ENCODE measurements around the gene PRRG4. TPM values are rescaled to one million over a fixed set of nuclear protein-coding genes. Genes with fewer than 3 reads are reported as not detected.

Gene PRRG4
- total and polyA plus RNA-seq, 2 of the 13 experiments (the other 11 are each of a cell fraction or from before 2014, with no cell fraction given) = 0.24 to 0.95 TPM

- TF ChIP-seq ZEB1 (IDR thresholded peaks at IDR 0.05; ENCODE audit: insufficient replicate concordance, low read depth) (peak; percentile 70), MEIS2 (CRISPR knock-in tag; IDR thresholded peaks at IDR 0.05) (0 out of 2 replicates have a peak, but pooled peaks have one; percentile 32), SUZ12 (IDR thresholded peaks at IDR 0.05; ENCODE audit: low read depth, low read length) (no peak), ARNT2 (CRISPR knock-in tag; IDR thresholded peaks at IDR 0.05; ENCODE audit: low read depth) (peak; percentile 52; the same call in 1 of the 2 replicates), ZBTB44 (CRISPR knock-in tag; IDR thresholded peaks at IDR 0.05) (no peak), PTBP1 (IDR thresholded peaks at IDR 0.05; ENCODE audit: low read depth, low read length, poor library complexity, severe bottlenecking) (no peak), CCDC6 (CRISPR knock-in tag; IDR thresholded peaks at IDR 0.05) (peak; percentile 51; the same call in 1 of the 2 replicates), GABPB1 (CRISPR knock-in tag; IDR thresholded peaks at IDR 0.05) (peak; percentile 43; the same call in 1 of the 2 replicates), ZNF616 (CRISPR knock-in tag; IDR thresholded peaks at IDR 0.05; ENCODE audit: low read depth) (0 out of 2 replicates have a peak, but pooled peaks have one; percentile 18), KAT7 (CRISPR knock-in tag; IDR thresholded peaks at IDR 0.05; ENCODE audit: borderline replicate concordance) (0 out of 2 replicates have a peak, but pooled peaks have one; percentile 36), ZNF432 (CRISPR knock-in tag; IDR thresholded peaks at IDR 0.05; ENCODE audit: borderline replicate concordance) (no peak), KDM3A (CRISPR knock-in tag; IDR thresholded peaks at IDR 0.05; ENCODE audit: low read depth) (no peak), ZNF383 (CRISPR knock-in tag; IDR thresholded peaks at IDR 0.05; ENCODE audit: borderline replicate concordance) (no peak), GTF2F1 (IDR thresholded peaks at IDR 0.05; ENCODE audit: low read length) (no peak), JARID2 (CRISPR knock-in tag; IDR thresholded peaks at IDR 0.05; ENCODE audit: insufficient replicate concordance) (no peak), HMGXB3 (CRISPR knock-in tag; IDR thresholded peaks at IDR 0.05; ENCODE audit: borderline replicate concordance) (no peak), ARID5B (CRISPR knock-in tag; IDR thresholded peaks at IDR 0.05) (no peak), EED (CRISPR knock-in tag; IDR thresholded peaks at IDR 0.05) (0 out of 2 replicates have a peak, but pooled peaks have one; percentile 54), ZFX (CRISPR knock-in tag; IDR thresholded peaks at IDR 0.05; ENCODE audit: low read depth) (peak; percentile 58; the same call in 1 of the 2 replicates), ZNF549 (CRISPR knock-in tag; IDR thresholded peaks at IDR 0.05) (no peak)
Measured at GRCh38 chr11:32829680-32830412, at the start of gene PRRG4 (continued).
